NCI-H526 treated with DMSO at 0.1 percent for 48 hours (cell line): ENCODE results near the gene BICRAL.
"Not testable (repeated sequence)": the region's sequence is repeated elsewhere in the genome, so short reads cannot be mapped to it uniquely, and the experiment has no call there.

Source experiments
- DNase-seq: peaks from one replicate; lab custom pipeline; 2025; lab: John Stamatoyannopoulos, UW

The BICRAL gene

DNA sequence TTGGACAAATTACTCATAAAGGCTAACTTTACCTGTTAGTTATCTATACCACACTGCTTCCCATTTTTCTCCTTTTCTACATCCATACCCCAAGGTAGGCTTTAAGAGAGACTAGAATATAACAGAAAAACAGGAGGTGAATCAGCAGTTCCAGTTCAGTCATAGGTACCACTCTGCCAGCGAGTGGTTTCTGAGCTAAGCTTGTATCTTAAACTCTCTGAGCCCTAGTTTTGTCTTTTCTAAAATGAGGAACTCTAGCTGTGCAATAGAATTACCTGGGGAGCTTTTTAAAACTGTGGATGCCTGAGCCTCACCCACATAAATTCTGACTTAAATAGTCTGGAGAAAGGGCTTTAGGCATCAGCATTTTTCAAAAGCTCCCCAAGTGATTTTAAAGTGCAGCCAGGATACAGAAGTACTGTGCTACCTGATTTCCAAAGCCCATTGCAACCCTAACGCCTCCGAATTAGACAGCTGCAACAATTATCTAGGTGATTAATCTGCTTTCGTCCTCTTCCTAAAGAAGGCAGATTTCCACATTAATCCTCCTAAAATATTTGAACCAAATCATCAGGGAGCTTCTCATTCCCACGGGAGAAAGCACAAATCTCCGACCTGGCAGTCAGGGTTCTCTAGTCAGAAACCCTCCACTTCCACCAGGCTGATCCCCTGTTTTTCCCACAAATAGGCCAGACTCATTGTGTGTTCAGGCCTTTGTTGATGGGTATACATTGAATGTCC, 60.2 kb downstream of the BICRAL start:
- no peak for DNase-seq

- DNase-seq = no peak
Measured at GRCh38 chr6:42845327-42845694, 63.5 kb downstream of the BICRAL start.

- DNase-seq = no peak
Measured at GRCh38 chr6:42846505-42846904, 64.7 kb downstream of the BICRAL start.

DNA sequence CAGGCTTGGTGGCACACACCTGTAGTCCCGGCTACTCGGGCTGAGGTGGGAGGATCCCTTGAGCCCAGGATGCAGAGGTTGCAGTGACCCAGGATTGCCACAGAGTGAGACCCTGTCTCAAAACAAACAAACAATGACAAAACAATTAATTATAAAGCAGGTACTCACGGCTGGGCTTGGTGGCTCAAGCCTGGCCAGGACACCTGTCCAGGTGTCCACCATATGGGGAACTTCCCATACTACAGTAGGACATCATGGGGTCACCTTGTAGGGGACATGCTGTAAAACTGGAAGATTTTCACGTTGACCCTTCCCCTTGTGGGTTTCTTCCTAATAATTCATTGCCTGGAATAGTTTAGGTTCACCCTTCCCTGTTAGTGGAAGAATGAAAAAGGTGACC, 66.8 kb downstream of the BICRAL start:
- DNase-seq = no peak

- DNase-seq = no peak
Measured at GRCh38 chr6:42851599-42851998, 69.7 kb downstream of the BICRAL start.

DNA sequence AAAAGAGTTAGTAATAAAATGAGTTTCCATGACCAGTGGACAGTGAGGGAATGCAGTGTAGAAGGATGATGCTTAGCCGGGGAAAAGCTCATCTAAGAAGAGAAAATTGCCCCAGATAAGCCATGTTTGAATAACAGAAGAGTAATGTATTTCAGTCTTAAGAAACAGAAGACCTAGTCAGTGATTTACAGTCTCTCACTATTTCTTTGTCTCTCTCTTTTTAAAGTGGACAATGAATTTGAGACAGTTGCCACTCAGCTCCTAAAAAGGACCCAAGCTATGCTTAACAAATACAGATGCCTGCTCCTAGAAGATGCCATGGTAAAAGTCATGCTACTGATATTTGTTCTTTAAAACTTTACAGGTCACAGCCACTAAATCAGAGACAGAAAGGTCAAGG, 78.2 kb downstream of the BICRAL start:
- DNase-seq = no peak

DNA sequence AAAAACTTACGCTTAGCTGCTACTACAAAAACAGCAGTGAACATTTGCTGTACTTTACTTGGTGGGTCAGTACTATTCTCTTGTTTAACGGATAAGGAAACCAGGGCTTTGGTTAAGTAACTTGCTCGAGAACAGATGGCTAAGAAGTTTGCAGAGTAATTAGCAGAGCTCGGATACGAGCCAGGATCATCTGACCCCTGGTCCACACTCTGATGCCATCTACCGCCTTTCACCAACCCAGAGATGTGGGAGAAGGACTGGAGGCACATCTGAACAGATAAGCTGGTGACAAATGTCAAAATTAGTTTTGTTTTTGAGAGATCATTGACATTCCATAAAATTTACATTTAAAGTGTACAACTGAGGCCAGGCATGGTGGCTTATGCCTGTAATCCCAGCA, 78.6 kb downstream of the BICRAL start:
- DNase-seq = no peak

DNA sequence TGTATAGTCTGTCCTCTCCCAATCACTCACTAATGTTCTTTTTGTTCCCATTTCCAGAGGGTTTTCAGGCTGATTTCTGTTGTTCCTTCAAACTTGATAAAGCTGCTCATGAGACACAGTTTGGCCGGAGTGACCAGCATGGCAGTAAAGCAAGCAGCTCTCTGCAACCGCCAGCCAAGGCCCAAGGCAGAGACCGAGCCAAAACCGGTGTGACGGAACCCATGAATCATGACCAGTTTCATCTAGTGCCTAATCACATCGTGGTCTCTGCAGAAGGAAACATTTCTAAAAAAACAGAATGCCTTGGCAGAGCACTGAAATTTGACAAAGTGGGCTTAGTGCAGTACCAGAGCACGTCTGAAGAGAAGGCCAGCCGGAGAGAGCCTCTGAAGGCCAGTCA, 82.8 kb downstream of the BICRAL start:
- no peak for DNase-seq

DNA sequence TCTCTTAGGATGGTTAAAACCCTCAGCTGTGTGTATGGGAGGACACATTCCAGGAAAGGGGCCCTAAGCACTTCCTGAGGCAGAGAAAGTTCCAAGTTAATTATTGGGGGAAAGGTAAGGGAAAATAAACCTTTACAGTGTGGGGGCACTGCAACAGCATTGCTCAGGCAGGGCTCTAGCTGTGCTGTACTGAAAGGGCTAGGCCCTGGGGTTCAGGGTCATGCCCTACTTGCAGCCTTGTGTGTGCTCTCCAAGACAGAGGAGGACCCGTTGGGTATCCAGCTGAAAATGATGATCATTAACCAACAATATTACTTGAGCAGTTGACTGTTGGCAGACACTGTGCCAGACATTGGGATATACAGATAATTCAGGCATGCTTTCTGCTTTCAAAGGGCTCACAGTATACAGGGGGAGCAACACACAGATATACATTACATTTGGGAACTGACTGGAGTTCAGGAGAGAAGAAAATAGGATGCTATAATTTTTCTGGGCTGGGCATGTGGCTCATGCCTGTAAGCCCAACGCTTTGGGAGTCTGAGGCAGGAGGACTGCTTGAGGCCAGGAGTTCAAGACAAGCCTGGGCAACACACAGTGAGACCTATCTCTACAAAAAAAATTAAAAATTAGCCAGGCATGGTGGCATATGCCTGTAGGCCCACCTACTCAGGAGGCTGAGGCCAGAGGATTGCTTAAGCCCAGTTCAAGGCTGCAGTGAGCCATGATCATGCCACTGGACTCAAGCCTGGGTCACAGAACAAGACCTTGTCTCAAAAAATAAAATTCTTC, 88.5 kb downstream of the BICRAL start:
- DNase-seq = no peak

DNA sequence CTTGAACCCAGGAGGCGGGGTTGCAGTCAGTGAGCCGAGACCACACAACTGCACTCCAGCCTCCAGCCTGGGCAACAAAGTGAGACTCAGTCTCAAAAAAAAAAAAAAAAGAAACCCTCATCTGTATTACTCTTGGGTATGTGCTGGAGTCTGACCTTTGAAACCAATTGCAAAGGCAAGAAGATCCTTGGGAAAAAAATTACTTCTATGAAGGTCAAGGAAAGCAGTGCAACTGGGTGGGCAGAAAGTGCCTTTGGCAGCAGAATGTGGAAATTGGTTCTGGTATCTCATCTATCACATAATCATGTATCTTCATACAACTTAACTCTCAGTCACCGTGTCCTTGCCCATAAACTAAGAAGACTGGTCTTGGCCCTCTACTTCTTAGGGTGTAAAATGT, 89.9 kb downstream of the BICRAL start:
- DNase-seq = no peak

GRCh38 chr6:42873313-42873712, 91.5 kb downstream of the BICRAL start:
- no peak for DNase-seq

DNA sequence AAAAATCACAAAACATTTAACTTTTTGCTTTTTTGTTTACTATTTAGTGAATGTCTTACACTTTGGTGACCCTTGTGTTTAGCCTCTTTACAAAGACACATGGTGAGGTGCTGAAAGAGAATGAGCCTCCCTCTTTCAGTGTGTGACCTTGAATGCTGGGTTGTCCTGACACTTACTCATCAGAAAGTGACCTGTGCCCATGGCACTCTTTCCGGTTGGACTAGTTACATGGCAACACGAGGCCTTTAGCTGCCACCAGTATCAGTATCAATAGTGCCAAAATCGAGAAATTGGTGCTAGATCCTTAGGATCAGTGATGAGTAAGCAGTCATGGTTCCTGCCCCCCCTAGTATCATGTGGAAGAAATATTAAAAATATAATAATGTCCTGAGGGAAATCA, 95.8 kb downstream of the BICRAL start:
- no peak for DNase-seq

DNA sequence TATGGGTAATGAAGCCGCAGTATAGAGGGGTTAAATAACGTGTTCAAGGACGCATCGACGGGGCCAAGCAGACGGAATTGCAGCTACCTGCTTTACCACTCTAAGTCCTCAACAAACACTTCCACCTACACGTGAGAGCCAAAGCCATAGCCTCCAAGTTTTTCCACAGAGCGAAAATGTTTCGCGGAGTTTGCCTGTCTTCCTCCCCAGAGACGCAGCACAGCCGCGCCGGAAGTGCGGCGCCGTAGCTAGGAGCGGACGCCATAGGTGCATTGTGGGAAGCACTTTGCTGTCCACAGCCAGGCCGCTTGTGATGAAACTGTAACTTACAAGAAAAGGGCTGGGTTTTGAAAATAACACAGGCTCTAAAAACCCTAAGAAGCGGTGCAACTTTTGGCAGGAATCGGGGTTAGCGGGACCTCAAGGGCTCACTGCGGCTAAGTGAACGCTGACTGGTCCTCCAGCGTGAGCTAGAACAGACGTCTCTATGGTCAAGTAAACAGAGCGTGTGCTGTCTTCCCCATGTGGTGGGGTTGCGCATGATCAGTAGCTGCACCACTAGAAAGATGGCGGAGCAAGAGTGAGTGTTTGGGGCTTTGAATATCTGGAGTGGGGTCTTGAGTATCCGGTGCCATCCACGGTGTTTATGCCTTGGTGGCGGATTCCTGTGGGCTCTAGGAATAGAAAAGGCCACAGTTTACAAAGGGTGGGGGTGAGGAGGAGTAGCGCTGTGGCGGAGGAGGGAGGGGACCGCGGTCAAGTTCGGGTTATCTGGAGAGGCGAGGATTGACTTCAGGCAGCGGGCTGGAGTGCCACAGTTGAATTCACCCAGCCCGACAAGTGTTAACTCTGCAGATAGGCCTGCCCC, 97.8 kb downstream of the BICRAL start, which contains the start of gene RPL7L1:
Gene RPL7L1, plus strand, starts transcription at position 245 of the 868 bp plus-strand sequence. Its CDS starts 295 bp downstream, at position 540.
- DNase-seq = peak; percentile 85

DNA sequence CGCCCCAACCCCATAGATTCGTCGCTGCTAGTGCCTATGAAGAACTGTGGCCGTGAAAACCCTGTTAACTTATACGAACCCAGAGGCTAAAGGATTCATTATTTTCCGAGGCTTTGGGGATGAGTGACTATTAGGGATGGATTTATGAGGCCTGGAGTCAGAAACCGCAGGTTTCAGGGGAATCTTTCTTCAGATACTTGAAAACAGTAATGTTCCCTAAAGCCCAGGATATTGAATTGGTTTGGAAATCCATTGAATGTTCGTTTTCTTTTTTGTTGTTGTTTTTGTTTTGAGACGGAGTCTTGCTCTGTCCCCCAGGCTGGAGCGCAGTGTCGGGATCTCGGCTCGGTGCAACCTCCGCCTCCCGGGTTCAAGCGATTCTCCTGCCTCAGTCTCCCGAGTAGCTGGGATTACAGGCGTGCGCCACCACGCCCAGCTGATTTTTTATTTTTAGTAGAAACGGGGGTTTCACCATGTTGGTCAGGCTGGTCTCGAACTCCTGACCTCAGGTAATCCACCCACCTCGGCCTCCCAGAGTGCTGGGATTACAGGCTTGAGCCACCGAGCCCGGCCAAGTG, 98.5 kb downstream of the BICRAL start:
- DNase-seq = not testable (repeated sequence)

- DNase-seq = not testable (repeated sequence)
Measured at GRCh38 chr6:42880871-42881270, 99.0 kb downstream of the BICRAL start.

GRCh38 chr6:42885702-42886101, 103.8 kb downstream of the BICRAL start:
- DNase-seq = no peak

- DNase-seq = not testable (repeated sequence)
Measured at GRCh38 chr6:42888201-42888600, 106.3 kb downstream of the BICRAL start.

GRCh38 chr6:42889815-42890214, 108.0 kb downstream of the BICRAL start:
- no peak for DNase-seq

GRCh38 chr6:42890311-42891198, 108.7 kb downstream of the BICRAL start:
- DNase-seq = peak; percentile 92

DNA sequence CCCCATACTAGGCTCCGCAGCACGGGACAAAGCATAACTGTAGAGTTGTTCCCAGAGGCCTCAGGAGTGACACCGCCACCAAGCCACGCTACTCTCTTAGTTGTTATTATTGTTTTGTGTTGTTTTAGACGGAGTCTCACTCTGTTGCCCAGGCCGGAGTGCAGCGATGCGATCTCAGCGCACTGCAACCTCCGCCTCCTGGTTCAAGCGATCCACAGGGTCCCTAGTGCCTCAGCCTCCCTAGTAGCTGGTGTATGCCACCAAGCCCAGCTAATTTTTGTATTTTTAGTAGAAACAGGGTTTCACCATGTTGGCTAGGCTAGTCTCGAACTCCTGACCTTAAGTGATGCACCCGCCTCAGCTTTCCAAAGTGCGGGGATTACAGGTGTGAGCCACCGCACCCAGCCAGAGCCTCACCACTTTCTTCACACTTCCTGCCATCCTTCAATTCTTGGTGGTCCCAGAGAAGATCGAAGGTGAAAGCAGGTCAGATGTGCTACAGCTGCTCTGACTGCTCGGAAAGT, 109.4 kb downstream of the BICRAL start:
- DNase-seq = no peak
